Ammon's horn (tissue), 1 donor: ENCODE data around the gene TMEM161A.
"Not testable (repeated sequence)": the region's sequence is repeated elsewhere in the genome, so short reads cannot be mapped to it uniquely, and the experiment has no call there.

Experiments used
- DNase-seq: peaks from one replicate; pipeline ENCODE4 v3.0.0-alpha.2; 2016; ENCODE audit warnings: low spot score

The TMEM161A gene

GRCh38 chr19:19121371-19121770, 16.9 kb downstream of the TMEM161A start:
- no peak for DNase-seq

- DNase-seq: no peak
Measured at GRCh38 chr19:19120308-19121231, 17.7 kb downstream of the TMEM161A start.

GRCh38 chr19:19119325-19120237, 18.7 kb downstream of the TMEM161A start:
- no peak for DNase-seq

- no peak for DNase-seq
Measured at GRCh38 chr19:19115954-19116353, 22.3 kb downstream of the TMEM161A start.

GRCh38 chr19:19113040-19113626, 25.1 kb downstream of the TMEM161A start:
- no peak for DNase-seq

GRCh38 chr19:19111967-19112580, 26.2 kb downstream of the TMEM161A start:
- DNase-seq: no peak

- no peak for DNase-seq
Measured at GRCh38 chr19:19111136-19111835, 27.0 kb downstream of the TMEM161A start.

GRCh38 chr19:19110410-19111135, 27.7 kb downstream of the TMEM161A start:
- DNase-seq: no peak

- no peak for DNase-seq
Measured at GRCh38 chr19:19109601-19110000, 28.7 kb downstream of the TMEM161A start.

- DNase-seq: no peak
Measured at GRCh38 chr19:19107654-19108053, 30.6 kb downstream of the TMEM161A start.

GRCh38 chr19:19106938-19107337, 31.3 kb downstream of the TMEM161A start:
- not testable (repeated sequence) for DNase-seq

GRCh38 chr19:19106056-19106551, 32.2 kb downstream of the TMEM161A start:
- no peak for DNase-seq

GRCh38 chr19:19105365-19106055, 32.8 kb downstream of the TMEM161A start:
- DNase-seq: no peak

- no peak for DNase-seq
Measured at GRCh38 chr19:19103167-19103566, 35.1 kb downstream of the TMEM161A start.

GRCh38 chr19:19102566-19102965, 35.7 kb downstream of the TMEM161A start:
- not testable (repeated sequence) for DNase-seq

- no peak for DNase-seq
Measured at GRCh38 chr19:19101540-19101939, 36.7 kb downstream of the TMEM161A start.

GRCh38 chr19:19098703-19099632, 39.3 kb downstream of the TMEM161A start:
- DNase-seq: no peak

GRCh38 chr19:19098084-19098702, 40.1 kb downstream of the TMEM161A start:
- no peak for DNase-seq
